ENCODE data around the gene PLA2G4F. TPM values are rescaled to one million over a fixed set of nuclear protein-coding genes. Genes with fewer than 3 reads are reported as not detected.

PLA2G4F gene
- total and polyA plus RNA-seq, 7 donors = 0.20 to 5.3 (median 1.9) TPM

- intact Hi-C loops (cut with DNase I) = no loop called here
- no peaks in the 10 kb centered on the region for H3K36me3 ChIP-seq (ENCODE audit: insufficient read depth in 1 of 2, low read depth in 1 of 2)
- H3K9me3 ChIP-seq = no peaks in the 10 kb centered on the region
- WGBS, 3 donors = 91 to 92% (median 92%) methylated on average over 7 of the region's 7 CpGs
- no peak for TF ChIP-seq CTCF (IDR thresholded peaks at IDR 0.05)
- ATAC-seq (no peak), DNase-seq (no peak)
- no peaks in the 10 kb centered on the region for H3K4me1 ChIP-seq
- H3K27me3 ChIP-seq (ENCODE audit: insufficient read depth in 3 of 3, low read length in 2 of 3) = no peaks in the 10 kb centered on the region
- H3K27ac ChIP-seq = no peak overlapping the region
- no peak overlapping the region for H3K4me3 ChIP-seq
These were observed 15.2 kb downstream of the PLA2G4F start for GRCh38 chr15:42141246-42141645.

- no peak overlapping the region for H3K4me3 ChIP-seq
- no peak for TF ChIP-seq CTCF (IDR thresholded peaks at IDR 0.05)
- no peaks in the 10 kb centered on the region for H3K36me3 ChIP-seq (ENCODE audit: insufficient read depth in 1 of 2, low read depth in 1 of 2)
- WGBS, 3 donors = 80 to 85% (median 81%) methylated on average over 8 of the region's 8 CpGs
- no peaks in the 10 kb centered on the region for H3K4me1 ChIP-seq
- ATAC-seq = no peak
- no peaks in the 10 kb centered on the region for H3K9me3 ChIP-seq
- DNase-seq = no peak
- H3K27ac ChIP-seq = no peak overlapping the region
- no peaks in the 10 kb centered on the region for H3K27me3 ChIP-seq (ENCODE audit: insufficient read depth in 3 of 3, low read length in 2 of 3)
- intact Hi-C loops (cut with DNase I) = no loop called here
These were observed 15.9 kb downstream of the PLA2G4F start for GRCh38 chr15:42140383-42141070.

- no peak for DNase-seq
- Histone ChIP-seq H3K27ac (no peak overlapping the region), H3K9me3 (no peaks in the 10 kb centered on the region), H3K4me1 (no peaks in the 10 kb centered on the region), H3K4me3 (no peak overlapping the region), H3K27me3 (ENCODE audit: insufficient read depth in 3 of 3, low read length in 2 of 3) (no peaks in the 10 kb centered on the region), H3K36me3 (ENCODE audit: insufficient read depth in 1 of 2, low read depth in 1 of 2) (no peaks in the 10 kb centered on the region)
- TF ChIP-seq CTCF (IDR thresholded peaks at IDR 0.05) = no peak
- WGBS, 3 donors = 70 to 86% (median 78%) methylated on average over 6 of the region's 6 CpGs
- ATAC-seq = no peak
- intact Hi-C loops (cut with DNase I) = loop anchor here in 1 of 2 donors (10.0 kb wide), 1 partner anchor 155 kb away; no protein-coding TSS in a partner anchor
These were observed 16.8 kb downstream of the PLA2G4F start for GRCh38 chr15:42139596-42139995.

- H3K9me3 ChIP-seq = no peaks in the 10 kb centered on the region
- no peaks in the 10 kb centered on the region for H3K36me3 ChIP-seq (ENCODE audit: insufficient read depth in 1 of 2, low read depth in 1 of 2)
- WGBS, 3 donors = 55 to 70% (median 70%) methylated on average over 3 of the region's 3 CpGs
- no peaks in the 10 kb centered on the region for H3K27me3 ChIP-seq (ENCODE audit: insufficient read depth in 3 of 3, low read length in 2 of 3)
- no peak overlapping the region for H3K27ac ChIP-seq
- no peak for ATAC-seq
- intact Hi-C loops (cut with DNase I) = loop anchor here in 1 of 2 donors (10.0 kb wide), 1 partner anchor 154 kb away; no protein-coding TSS in a partner anchor
- no peak for TF ChIP-seq CTCF (IDR thresholded peaks at IDR 0.05)
- no peak for DNase-seq
- no peaks in the 10 kb centered on the region for H3K4me1 ChIP-seq
- no peak overlapping the region for H3K4me3 ChIP-seq
These were observed 17.5 kb downstream of the PLA2G4F start for GRCh38 chr15:42138968-42139386.

Measured in psoas muscle (tissue), 8 donors.